Measurements from ENCODE around the gene SNX18. TPM values are rescaled to one million over a fixed set of nuclear protein-coding genes. Genes with fewer than 3 reads are reported as not detected.

SNX18 gene
- total RNA-seq, 1 experiment from 2014 or later: 10.0 TPM

GRCh38 chr5:54580997-54581811, 63.6 kb downstream of the SNX18 start:
- DNase-seq (ENCODE audit: low spot score): no peak

DNA sequence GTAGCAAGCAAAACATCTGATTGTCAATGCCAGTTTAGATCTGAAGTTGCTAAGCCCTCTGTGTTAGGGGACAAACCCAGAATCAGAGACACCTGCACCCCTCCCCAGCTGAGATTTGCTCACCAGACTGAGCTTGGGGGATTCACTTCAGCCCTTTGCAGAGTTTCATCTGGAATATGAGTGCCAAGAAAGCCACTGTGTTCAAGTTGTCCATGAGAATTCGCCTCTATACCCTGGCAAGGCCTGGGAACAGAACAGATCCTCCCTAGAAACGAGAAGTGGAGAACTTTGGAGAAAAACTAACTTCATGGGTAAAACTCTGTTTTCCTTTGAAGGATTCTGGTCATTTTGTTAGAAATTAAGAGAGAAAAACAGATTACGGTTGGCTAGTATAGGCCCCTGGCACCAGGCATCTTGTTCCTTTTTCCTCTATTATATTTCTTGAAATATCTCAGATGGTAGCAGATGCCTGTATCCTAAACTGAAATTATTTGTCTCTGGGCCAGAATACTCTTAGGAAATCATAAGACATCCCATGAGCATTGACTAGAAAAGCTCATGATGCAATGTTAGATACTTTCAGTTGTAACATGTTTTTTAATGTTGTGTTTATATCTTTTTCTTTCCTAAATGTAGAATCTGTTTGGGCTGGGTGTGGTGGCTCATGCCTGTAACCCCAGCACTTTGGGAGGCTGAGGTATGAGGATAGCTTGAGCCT, 64.4 kb downstream of the SNX18 start:
- DNase-seq (ENCODE audit: low spot score): no peak

DNA sequence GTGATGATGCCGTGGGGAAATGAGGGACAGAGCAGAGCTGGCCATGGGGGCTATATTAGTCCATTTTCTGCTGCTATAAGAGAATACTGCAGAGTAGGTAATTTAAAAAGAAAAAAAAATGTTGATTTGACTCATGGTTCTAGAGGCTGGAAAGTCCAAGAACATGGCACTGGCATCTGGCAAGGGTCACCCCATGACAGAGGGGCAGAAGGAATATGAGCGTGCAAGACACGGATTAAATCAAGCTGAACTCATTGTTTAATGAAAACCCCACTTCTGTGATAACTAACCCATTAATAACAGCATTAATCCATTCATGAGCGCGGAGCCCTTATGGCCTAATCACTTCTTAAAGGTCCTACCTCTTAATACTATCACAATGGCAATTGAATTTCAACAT, 68.8 kb downstream of the SNX18 start:
- DNase-seq (ENCODE audit: low spot score): no peak

- DNase-seq (ENCODE audit: low spot score): no peak
These were observed 72.2 kb downstream of the SNX18 start for GRCh38 chr5:54589786-54590185.

DNA sequence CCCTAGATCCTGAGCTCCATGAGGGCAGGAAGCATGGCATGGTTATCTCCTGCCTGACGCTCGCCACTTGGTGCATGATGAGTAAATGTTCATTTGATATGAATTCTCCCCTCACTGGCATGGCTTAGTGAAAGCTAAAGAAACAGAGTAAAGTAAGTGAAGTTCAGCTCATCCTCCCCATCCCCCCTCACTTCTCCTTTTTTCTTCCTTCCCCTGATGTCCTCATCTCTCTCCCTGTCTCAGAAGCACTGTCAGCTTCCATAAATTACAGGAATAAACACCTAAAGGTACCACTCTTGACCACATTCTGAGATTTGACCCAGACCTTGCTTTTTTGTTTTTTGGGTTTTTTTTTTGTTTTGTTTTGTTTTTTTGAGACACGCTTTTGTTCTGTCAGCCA, 73.3 kb downstream of the SNX18 start:
- no peak for DNase-seq (ENCODE audit: low spot score)

- DNase-seq (ENCODE audit: low spot score): no peak
These were observed 76.2 kb downstream of the SNX18 start for GRCh38 chr5:54593779-54594178.

- DNase-seq (ENCODE audit: low spot score): no peak
These were observed 76.6 kb downstream of the SNX18 start for GRCh38 chr5:54594181-54594580.

DNA sequence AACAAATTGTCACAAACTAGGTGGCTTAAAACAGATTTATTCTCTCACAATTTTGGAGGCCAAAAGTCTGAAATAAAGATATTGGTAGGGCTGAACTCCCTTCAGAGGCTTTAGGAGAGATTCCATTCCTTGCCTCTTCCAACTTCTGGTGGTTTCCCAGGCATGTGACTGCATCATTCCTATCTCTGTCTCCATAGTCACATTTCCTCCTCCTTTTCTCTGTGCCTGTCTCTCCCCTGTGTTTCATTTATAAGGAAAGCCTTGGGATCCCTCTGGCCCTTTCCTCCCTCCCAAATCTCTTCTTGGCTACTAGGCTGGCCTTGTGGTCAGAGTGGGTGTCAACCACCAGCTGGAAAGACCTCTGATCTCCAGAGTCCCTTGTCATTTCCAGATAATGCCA, 78.2 kb downstream of the SNX18 start:
- DNase-seq (ENCODE audit: low spot score): no peak

Other genes with a start within 250 kb of the SNX18 start
- gene ARL15, start 207.2 kb upstream of the SNX18 start, total RNA-seq (2014; rRNA removed; shearing (Covaris generic)): 15.3 and 21.3 TPM in 2 replicates
- gene HSPB3, start 62.1 kb upstream of the SNX18 start, total RNA-seq (2014; rRNA removed; shearing (Covaris generic)): 25.8 and 26.7 TPM in 2 replicates